Stimulated activated CD4-positive, alpha-beta T cell treated with anti-CD3 and anti-CD28 coated beads, Interleukin-2, amount 100 ng/mL, for 48 hours (primary cell): ENCODE data around the gene AP1AR.

Experiments used
- DNase-seq, 2 donors: peaks; one replicate each; pipeline ENCODE4 v3.0.0-alpha.2; 2020

Gene AP1AR

DNA sequence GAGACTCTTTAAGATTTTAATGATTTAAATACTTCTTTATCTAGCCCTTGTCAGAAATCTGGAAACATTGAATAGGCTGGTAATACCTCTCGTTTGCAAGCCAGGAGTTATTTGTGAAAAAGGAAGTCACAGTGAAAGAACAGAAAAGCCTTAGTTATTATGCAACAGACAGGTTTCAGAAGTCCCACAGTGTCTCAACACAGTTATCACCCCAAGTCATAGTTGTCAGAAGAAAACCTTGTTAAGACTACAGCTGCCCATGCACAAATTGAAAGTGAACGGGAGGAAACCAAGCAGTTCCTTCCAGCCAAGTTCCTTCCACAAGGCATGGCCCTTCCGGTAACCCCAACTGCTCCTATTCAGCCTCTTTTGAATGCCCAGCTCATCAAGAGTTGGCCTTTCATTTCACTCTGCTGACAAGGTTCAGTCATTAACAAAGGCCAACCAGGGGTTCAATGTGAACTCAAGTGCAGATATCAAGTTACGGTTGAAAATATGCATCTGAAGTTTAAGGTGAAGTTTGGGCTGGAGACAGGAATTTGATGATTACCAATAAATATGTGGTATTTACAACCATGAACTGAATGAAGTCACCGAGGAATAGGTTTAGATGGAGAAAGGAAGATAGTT is 81.1 kb downstream of the AP1AR start:
- no peak for DNase-seq

DNA sequence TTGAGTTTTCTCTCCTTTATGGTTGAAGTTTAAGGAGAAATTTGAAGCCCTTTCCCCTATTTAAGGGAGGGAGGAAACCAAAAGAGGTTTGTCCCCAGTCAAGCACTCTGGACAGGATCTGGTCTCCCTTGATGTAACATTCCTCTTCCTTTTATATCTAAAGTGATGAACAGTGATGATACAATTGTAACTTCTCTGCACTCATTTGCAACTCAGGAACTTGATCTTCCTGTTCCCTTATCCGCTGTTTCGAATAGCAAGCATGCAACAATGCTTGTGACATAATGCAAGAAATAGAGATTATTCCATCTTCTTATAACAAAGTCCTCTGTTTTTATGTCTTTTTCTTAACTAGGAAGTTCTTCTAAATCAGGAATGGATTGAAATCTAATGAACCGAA is 83.9 kb downstream of the AP1AR start:
- no peak for DNase-seq

GRCh38 chr4:112316360-112316759 is 84.8 kb downstream of the AP1AR start:
- no peak for DNase-seq

DNA sequence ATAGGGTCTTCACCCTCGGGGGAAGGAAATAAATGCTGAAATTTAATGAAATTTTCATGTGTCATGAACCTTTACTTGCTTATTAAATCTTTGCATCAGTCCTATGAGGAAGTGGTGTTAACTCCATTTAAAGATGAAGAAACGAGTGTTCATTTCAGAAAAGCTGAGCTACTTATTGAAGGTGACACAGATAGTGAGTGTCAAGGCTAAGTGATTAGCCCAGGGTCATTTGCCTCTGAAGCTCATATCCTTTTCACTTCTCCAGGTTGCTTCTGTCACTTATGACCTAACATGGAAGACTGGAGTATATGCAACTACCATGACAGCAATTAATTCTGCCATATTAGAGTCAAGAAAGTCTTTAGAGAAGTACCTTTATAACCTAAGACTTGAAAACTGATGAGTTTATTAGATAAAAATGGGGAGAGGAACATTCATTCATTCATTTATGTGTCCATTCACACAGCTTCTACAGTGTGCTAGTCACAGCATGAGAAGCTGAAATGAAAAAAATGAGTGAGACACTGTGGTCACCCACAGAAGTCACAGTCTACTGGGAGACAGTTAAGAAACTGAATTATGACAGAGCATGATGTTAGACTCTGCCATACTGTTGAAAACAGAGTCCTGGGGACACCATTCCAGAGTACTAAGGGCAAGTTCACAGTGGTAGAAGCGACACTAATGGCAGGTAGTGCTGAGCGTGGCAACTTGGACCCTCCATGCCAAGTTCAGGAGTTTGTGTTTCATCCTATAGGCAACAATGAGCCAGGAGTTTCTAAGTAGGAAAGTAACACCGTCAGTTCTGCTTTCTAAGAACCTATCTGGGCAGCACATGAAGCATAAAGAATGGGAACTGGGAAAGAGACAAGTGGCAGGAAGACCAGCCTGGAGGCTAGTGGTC is 86.9 kb downstream of the AP1AR start:
- no peak for DNase-seq
